ENCODE results near the gene SCARF2.

DNA sequence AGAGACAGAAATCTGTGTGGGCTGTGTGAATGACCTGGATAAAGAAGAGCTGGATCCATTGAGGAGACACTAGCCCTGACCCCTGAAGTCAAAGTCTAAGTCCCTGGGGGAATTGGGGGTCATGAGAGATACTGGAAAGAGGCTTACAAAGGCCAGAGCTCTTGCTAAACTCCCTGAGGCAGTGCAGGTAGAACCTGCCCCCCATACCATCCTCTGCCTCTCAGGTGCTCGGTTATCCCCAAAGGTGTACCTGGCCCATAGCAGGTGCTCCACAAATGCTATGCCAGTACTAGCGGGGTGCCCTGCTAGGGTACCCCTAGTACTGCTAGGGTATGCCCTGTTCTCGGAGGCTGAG lies 19.1 kb upstream of the SCARF2 start:
- TF ChIP-seq, protein P1, sequence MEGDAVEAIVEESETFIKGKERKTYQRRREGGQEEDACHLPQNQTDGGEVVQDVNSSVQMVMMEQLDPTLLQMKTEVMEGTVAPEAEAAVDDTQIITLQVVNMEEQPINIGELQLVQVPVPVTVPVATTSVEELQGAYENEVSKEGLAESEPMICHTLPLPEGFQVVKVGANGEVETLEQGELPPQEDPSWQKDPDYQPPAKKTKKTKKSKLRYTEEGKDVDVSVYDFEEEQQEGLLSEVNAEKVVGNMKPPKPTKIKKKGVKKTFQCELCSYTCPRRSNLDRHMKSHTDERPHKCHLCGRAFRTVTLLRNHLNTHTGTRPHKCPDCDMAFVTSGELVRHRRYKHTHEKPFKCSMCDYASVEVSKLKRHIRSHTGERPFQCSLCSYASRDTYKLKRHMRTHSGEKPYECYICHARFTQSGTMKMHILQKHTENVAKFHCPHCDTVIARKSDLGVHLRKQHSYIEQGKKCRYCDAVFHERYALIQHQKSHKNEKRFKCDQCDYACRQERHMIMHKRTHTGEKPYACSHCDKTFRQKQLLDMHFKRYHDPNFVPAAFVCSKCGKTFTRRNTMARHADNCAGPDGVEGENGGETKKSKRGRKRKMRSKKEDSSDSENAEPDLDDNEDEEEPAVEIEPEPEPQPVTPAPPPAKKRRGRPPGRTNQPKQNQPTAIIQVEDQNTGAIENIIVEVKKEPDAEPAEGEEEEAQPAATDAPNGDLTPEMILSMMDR (IDR thresholded peaks at IDR 0.05; ENCODE audit: low read depth, low read length): no peak
- no peak for TF ChIP-seq POLR2A (IDR thresholded peaks at IDR 0.05; ENCODE audit: extremely low read depth, insufficient read length)
- TF ChIP-seq, protein P2, sequence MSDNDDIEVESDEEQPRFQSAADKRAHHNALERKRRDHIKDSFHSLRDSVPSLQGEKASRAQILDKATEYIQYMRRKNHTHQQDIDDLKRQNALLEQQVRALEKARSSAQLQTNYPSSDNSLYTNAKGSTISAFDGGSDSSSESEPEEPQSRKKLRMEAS (IDR thresholded peaks at IDR 0.05; ENCODE audit: low read depth, low read length): no peak
